HG03135 (cell line): Measurements from ENCODE around the gene AQP5.

ENCODE experiments used
- ATAC-seq: cut with Tn5 transposase; IDR thresholded peaks from one replicate; pipeline ENCODE4 v1.9.1; 2021; ENCODE audit warnings: mild to moderate bottlenecking, moderate library complexity; ENCODE audit not compliant: unreplicated experiment

Gene AQP5

DNA sequence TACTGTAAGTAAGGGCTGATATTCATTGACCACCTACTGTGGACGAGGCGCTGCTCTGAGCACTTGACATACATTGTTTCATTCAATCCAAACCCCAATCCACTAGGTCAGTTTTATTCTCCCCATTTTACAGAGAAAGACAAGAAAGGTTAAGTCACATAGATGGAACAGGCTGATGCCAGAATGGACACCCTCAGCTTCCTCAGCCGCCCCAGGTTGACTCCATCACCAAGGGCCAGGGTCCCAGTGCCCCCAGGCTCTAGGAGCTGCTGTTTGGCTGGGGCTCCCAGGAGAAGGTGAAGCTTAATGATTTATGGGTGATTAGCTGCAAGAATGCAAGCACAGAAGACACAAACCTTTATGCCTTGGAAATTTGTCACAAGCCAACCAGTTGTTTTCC lies 11.8 kb upstream of the AQP5 start:
- ATAC-seq = no peak

GRCh38 chr12:49950273-49951251 lies 11.1 kb upstream of the AQP5 start, which contains the start of gene AQP2:
AQP2 (plus strand) TSS chr12:49950737; CDS start chr12:49950831, 94 bp downstream.
- no peak for ATAC-seq

DNA sequence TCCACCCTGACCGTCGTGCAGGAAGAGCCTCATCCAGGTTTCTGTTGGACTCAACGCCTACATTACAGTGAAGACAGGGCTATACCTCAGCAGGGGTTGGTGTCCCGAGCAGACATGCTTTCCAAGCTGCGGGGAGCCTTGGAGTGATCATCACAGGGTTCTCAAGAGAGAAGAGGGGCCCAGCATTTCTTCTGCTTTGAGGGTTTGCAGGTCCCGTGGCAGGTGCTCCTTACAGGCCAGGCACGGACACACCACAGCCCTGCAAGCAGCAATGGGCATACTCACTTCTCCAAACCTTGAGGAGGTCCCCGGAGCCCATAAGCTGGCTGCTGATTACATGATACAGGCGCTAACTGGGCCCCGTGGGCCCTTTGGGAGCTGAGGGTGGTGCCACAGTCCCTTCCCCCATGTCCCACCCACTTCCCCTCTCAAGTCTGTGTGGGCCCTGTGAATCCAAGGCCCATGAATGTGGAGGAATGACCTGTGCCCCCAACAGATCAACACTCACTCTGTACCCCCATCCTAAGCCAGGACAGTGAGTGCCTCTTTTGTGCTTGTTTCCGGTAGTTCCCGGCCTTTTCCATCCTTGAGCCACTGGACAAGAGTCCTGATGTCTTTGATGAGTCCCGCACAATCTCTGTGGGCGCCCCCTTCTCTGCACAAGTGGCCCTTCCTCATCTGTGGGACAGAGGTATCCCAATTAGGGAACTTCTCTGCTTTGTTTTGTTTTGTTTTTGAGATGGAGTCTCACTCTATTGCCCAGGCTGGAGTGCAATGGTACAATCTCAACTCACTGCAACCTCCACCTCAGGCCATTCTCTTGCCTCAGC lies 10.0 kb upstream of the AQP5 start:
- no peak for ATAC-seq

- ATAC-seq = no peak
Observed at GRCh38 chr12:49952391-49953055, 9.1 kb upstream of the AQP5 start.

DNA sequence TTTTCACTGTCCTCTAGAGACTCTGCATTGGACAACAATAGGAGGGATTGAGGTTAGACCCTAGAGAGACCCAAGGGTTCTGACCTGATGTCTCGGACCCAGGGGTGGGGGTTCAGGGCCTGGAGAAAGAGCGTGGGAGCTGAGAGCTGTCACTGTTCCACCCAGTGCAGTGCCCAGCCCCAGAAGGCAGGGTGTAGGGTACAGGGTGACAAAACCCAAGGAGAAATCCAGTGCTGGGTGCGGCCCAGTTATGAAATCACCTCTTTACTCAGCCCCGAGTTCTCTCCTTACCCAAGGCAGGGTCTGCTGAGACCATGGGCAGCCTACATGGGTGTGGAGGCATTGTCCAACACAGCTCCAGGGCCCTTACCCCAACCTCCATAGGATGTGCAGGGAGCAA lies 8.5 kb upstream of the AQP5 start:
- ATAC-seq = no peak

GRCh38 chr12:49953961-49954846 lies 7.5 kb upstream of the AQP5 start:
- no peak for ATAC-seq

- no peak for ATAC-seq
Observed at GRCh38 chr12:49954863-49955830, 6.5 kb upstream of the AQP5 start.

DNA sequence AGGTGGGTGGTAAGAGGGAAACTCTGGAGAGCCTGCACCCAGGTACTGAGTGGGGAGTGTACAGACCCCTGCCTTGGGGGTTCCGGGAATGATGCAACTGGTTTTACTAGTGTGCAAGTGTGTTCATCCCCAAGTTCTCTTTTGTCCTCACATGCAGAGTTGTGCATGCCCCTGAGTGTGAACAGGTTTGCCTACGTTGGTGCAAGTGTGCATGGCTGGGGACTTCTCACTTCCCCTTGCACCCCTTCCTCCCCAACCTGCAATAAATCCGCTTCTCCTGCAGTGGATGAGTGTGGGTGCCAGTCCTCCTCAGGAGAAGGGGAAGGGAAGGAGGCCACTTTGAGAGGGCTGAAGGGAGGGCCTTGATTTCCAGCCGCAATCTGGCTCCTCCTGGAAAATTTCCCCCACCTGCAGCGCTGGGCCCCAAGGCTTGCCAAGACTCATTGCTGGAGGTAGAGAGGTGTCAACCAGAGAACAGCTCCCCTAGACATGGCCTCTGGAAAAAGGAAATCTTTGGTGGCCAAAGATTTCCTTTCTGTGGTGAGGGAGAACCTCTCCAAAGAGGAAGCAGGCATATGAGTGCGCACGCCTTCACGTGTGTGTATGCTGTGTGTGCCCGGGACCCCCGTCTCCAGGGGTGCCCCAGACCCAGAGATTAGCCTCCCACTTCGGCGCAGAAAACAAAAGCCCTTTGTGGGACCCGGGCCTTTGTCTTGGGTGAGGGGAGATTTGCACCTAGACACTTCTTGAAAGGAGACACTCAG lies 5.6 kb upstream of the AQP5 start:
- no peak for ATAC-seq

GRCh38 chr12:49956663-49957569 lies 4.8 kb upstream of the AQP5 start:
- no peak for ATAC-seq

- ATAC-seq = no peak
Observed at GRCh38 chr12:49957570-49957967, 4.1 kb upstream of the AQP5 start.

- ATAC-seq = no peak
Observed at GRCh38 chr12:49959685-49960473, 1.8 kb upstream of the AQP5 start.

GRCh38 chr12:49960474-49961110 lies 1.1 kb upstream of the AQP5 start:
- ATAC-seq = no peak

- ATAC-seq = no peak
Observed at GRCh38 chr12:49961993-49962764, 507 bp downstream of the AQP5 start.

- no peak for ATAC-seq
Observed at GRCh38 chr12:49962861-49963765, 1.4 kb downstream of the AQP5 start.
